SW480 (cell line): Measurements from ENCODE around the gene KIF21A.

Experiments
- DNase-seq: peaks from one replicate; pipeline ENCODE4 v3.0.0-alpha.2; 2016; ENCODE audit warnings: low spot score

Gene KIF21A

GRCh38 chr12:39431002-39431796, 11.7 kb downstream of the KIF21A start:
- DNase-seq, result no peak

DNA sequence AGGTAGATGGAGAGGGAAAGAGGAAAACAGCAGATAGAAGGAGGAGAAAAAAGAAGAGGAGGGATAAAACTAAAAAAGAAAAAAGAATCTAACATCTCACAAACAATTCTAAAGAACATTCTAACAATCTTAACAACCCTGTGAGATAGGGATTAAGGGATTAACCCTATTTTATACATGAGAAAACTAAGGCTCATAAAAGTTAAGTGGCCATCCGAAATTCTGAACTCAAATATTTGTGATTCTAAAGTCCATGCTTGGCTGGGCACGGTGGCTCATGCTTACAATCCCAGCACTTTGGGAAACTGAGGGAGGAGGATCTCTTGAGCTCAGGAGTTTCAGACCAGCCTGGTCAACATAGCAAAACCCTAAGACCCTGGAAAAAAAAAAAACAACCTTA, 13.1 kb downstream of the KIF21A start:
- DNase-seq, result no peak

- peak; percentile 15 for DNase-seq
Measured at GRCh38 chr12:39427360-39427808, 15.5 kb downstream of the KIF21A start.

DNA sequence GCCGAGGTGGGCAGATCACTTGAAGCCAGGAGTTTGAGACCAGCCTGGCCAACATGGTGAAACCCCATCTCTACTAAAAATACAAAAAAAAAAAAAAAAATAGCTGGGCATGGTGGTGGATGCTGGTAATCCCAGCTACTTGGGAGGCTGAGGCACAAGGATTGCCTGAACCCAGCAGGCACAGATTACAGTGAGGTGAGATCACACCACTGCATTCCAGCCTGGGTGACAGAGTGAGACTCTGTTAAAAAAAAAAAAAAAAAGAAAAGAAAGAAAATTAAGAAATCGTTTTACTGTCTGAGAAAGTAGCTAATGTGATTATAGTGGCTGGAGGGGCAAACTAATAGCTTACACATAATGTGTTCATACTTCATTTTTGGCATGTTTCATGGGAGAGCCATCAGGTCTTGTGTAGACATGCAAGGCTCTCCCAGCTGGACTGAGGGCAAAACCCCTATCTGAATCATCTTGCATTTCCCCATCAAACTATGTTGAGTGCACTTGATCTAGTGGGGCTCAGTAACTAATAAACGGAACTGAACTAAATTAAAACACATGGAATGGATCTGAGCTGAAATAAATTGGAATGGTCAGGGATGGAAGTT, 16.2 kb downstream of the KIF21A start:
- DNase-seq, result no peak

- DNase-seq, result no peak
Measured at GRCh38 chr12:39420043-39420442, 22.9 kb downstream of the KIF21A start.

GRCh38 chr12:39419471-39419870, 23.4 kb downstream of the KIF21A start:
- DNase-seq, result no peak

- no peak for DNase-seq
Measured at GRCh38 chr12:39417916-39418315, 25.0 kb downstream of the KIF21A start.

DNA sequence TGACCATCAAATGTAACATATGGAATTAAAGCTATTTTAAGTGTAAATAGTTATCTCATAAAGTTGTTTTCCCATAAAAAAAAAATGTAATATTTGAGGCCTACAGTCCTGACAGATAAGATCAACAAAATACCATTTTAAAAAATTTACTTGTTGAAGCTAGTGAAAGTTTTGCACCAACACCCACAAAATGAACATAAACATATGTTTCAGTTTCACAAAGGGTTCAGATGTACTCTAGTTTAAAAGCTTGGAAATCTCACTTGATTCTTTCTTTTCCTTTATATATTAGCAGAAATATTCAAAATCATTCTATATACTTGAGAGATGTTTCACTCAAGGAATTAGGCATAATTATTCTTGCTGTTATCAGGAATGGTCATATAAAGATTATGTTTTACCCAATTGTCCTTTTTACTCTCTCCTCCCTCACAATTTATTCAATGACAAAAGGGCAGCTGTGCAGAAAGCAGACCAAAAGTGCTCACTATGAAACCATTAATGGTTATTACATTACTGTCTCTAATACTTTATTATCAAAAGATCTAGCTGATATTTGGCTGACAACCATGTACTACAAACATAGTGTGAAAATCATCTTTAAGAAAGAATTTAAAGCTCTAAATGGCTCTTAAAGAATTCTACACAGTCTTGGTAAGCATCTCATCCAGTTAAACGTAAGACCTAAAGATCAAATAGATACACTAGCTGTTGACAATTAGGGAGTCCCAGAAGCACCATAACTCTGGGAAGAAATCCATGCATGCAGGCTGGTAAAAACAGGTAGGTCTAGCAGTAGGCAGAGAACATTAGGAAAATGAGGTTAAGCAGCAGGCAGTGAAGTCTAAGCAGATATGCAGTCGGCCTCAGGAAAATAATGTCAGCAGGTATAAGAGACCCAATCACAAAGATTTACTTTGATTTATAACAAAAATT, 28.8 kb downstream of the KIF21A start:
- no peak for DNase-seq

DNA sequence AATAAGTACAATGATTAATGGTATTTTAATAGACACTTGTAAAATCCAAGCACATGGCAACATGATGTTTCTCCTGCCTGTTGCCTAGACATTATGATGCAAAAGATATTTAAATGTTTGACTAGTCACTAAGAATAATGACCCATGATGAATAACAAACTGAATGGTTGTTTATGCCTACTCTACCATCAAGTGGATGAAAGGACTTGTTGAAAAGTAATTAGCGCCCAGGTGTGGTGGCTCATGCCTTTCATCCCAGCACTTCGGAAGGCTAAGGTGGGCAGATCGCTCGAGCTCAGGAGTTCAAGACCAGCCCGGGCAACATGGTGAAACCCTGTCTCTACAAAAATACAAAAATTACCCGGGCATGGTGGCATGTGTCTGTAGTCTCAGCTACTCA, 30.7 kb downstream of the KIF21A start:
- DNase-seq, result no peak

DNA sequence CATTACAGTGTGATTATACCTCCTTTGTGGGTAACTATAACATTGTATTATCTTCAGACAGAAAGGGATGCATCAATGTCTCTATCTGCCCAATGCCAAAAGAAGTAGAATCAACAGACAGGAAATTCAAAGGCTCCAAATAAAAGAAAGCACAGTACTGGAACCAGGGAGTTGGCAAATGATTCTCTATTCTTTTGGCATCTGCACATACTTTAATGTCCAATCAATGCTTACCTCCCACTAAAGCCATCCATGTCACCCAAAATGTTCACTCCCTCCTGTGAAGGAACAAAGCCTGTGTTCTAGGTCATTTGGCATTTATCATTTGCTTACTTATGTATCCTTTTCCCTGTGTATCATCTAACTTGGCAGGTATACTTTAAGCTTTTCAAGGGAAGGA, 36.7 kb downstream of the KIF21A start:
- DNase-seq, result no peak

DNA sequence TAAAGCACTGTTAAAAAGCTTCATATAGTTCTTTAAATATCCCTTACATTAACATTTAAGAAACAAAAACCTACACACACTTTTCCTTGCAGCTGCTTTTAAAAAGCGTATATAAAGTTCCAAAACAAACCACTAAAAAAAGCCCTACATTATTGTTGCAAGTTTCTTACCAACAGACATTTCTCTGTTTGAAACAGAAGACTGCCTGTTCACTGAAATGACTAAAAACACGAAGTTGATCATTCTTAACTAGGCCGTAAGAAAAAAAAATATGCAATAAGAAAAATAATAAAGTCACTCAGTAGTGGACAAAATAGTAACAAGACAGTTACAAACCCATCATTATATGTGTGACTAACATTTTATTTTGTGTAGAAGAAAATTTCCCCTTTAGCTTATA, 37.3 kb downstream of the KIF21A start:
- DNase-seq, result no peak

DNA sequence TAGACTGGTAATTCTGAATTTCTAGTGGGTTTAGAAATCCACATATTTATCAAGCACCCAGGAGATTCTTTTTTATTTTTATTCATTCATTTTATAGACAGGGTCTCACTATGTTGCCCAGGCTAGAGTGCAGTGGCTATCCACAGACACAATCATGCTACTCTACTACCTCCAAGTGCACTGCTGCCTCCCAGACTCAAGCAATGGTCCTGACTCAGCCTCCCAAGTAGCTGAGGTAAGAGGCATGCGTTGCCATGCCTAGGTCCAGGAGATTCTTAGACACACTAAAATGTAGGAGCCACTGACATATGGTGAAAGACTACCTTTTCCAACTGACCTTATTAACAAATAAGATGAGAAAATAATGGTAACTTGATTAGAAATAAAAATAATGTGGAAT, 38.9 kb downstream of the KIF21A start:
- DNase-seq, result no peak

GRCh38 chr12:39403376-39403775, 39.5 kb downstream of the KIF21A start:
- DNase-seq, result no peak

- DNase-seq, result no peak
Measured at GRCh38 chr12:39402922-39403321, 40.0 kb downstream of the KIF21A start.

GRCh38 chr12:39401459-39401858, 41.5 kb downstream of the KIF21A start:
- no peak for DNase-seq

DNA sequence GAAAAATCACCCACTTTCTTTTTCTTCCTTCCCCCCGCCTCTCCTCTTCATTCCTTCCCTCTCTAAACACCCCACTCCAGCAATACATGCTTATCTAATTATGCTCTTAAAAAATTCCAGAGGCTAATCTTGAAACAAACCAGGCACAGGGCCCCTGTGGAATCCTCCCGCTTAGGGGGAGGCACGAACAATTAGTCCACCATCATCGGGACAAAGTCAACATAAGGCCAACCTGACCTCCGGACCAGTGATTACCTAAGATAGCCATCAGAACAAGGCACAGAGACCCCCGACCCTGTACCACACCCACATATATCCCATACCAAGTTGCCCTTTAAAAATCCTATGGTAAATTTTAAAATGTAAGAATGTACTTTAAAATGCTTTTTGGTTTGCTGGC, 47.1 kb downstream of the KIF21A start:
- no peak for DNase-seq

DNA sequence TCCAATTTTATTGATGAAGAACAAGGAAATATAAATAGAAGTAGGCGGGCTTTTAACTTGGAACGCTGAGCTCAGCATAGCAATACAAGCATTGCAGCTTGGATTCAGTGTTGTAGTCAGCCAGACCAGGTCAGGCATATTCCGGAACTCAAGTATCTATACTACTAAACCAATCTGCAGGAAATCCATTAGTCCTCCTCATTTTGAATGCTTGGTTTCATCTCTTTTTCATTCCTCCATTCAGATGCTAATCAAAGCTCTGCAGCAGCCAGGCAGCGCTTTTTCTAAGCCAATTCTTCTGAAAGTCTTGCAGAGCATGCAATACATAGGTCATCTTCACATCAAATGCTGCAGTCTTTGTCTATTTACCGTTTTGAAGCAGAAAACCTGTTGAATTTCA, 49.0 kb downstream of the KIF21A start:
- no peak for DNase-seq

DNA sequence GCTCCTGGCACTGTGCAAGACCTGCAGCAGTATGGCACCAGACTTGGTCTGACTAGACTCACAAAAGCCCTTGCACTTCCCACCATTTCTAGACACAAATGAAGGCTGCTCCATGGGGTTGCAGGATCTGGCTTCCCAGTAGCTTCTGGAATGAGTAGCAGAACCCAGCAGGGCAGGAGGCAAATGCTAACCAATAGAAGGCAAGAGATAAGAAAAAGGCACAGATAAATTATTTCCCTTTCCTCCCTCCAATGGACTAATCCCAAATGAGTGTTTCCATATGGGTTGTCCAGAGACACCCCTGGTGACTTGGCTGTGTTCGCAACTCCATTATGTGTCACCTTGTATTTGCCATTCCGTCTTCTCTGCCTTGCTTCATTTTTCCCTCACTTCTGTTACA, 49.7 kb downstream of the KIF21A start:
- no peak for DNase-seq

GRCh38 chr12:39392154-39392925, 50.6 kb downstream of the KIF21A start:
- no peak for DNase-seq

DNA sequence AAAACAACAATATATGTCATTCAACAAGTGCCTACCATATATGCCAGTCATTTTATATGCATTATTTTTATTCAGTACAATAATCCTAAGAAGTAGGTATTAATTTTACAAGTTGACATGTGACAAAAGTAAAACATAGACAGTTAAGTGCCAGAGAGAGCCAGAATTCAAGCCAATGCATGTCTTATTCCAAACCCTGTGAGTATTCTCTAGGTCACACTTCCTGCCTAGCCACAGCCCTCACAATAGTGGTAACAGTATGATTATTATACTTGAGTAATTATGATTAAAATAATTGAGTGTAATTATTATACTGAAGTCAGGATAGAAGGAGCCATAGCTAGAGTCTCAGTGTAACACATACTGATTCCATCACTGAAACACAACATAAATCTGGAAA, 52.2 kb downstream of the KIF21A start:
- DNase-seq, result no peak

DNA sequence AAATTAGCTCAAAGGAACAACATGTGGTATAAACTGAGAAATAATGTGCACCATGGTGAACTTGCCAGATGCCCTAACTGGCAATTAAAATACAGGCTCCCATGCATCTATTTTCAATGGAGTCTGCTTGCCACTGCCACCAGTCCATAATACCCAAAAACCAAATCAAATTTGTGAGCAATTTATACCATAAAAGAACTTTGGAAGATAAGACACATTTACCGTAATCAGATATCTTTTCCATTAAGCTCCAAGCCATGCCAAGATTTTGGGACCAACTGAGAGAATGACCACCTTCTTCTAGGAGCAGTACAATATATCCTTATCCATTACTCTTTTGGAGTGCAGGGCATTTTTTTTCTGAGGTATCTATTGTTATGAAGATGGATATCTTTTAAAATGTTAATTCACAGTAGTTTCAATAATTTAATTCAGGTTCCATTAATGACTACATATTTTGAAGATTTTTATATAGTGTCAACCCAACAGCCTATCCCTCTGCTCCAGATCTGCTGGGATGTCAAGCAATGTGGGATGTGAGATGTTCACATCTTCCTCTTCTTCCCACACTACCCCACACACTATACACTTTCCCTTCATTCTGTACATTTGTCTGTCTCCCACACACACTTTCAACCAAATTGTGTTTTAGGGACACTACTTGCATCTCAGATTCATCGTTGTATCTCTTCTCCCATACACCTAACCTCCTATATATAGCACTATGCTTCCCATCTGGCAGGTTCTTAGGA, 53.3 kb downstream of the KIF21A start:
- no peak for DNase-seq
